NCI-H2196 treated with DMSO at 0.1 percent for 48 hours (cell line): ENCODE data around the gene EFCAB13.
"Not testable (repeated sequence)": the region's sequence is repeated elsewhere in the genome, so short reads cannot be mapped to it uniquely, and the experiment has no call there.

Source experiments
- DNase-seq: peaks from one replicate; lab custom pipeline; 2025; ENCODE audit not compliant: unreplicated experiment; lab: John Stamatoyannopoulos, UW

EFCAB13 gene

DNA sequence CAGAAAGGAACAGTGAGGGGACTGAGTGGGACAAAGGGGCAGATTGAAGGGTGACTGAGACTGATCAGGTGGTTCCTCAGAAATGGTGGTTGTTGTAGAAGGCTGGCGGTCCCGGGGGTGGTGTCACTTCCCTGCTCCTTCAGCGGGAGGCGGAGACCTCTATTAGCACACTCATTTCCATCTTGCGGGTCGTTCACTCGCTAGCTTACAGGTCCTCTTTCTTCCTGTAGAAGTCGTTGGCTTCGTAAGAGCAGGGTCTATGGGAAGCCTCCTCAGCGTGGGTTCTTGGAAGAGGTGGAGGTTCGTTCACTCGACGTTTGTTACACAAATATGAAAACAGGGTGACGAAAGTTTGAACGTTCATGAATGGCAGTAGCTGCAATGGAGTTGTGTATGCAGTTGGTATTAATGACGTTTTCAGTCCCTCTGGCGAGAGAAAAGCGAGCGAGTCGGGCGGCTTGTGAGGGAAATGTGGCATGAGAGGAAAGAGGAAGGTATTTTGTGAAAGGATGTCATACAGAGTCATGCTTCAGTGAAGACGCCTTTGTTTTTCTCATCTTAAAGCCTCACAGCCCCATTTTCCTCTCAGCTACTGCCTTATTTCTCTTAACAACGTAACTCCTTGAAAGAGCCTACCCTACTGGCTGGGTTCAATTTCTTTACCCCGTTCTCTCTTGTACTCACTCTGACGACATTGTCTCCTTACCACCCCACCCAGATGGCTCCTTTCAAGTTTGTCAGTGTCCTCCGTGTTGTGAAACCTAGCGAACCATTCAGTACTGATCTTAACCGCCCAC, 667 bp downstream of the EFCAB13 start:
- peak; percentile 57 for DNase-seq

DNA sequence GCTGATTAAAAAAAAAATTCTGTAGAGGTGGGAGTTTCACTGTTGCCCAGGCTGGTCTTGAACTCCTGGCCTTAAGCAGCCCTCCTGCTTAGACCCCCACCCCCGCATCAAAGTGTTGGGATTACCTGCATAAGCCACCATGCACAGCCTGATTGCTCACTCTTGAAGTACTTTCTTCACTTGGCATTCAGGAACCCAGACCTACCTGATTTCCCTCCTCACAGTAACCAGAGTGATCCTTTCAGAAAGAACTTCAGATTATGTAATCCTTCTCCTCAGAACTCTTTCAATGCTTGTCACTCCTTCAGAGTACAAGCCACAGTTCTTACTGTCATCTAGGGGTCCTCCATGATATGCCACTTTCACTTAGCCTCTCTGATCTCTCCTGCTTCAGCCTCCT, 1.4 kb downstream of the EFCAB13 start:
- no peak for DNase-seq

DNA sequence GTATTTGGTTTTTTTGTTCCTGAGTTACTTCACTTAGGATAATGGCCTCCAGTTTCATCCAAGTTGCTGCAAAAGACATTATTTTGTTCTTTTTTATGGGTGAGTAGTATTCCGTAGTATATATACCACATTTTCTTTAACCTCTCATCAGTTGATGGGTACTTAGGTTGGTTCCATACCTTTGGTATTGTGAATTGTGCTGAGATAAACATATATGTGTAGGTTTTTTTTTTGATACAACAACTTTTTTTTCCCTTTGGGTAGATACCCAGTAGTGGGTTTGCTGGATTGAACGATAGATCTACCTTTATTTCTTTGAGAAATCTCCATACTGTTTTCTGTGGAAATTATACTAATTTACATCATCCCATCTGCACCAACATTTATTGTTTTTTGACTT, 6.8 kb downstream of the EFCAB13 start:
- no peak for DNase-seq

DNA sequence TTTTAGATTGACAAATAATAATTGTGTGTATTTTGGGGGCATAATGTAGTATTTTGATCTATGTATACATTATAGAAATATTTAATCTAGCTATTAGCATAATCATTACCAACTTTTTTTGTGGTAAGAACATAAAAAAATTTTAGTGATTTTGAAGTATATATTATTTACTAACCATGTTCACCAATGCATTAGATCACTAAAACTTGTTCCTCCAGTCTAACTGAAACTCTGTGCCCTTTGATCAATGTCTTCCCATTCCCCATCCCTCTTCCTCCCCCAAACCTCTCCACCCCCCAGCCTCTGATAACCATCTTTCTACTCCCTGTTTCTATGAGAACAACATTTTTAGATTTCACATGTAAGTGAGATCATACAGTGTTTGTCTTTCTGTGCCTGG, 8.5 kb downstream of the EFCAB13 start:
- no peak for DNase-seq

DNA sequence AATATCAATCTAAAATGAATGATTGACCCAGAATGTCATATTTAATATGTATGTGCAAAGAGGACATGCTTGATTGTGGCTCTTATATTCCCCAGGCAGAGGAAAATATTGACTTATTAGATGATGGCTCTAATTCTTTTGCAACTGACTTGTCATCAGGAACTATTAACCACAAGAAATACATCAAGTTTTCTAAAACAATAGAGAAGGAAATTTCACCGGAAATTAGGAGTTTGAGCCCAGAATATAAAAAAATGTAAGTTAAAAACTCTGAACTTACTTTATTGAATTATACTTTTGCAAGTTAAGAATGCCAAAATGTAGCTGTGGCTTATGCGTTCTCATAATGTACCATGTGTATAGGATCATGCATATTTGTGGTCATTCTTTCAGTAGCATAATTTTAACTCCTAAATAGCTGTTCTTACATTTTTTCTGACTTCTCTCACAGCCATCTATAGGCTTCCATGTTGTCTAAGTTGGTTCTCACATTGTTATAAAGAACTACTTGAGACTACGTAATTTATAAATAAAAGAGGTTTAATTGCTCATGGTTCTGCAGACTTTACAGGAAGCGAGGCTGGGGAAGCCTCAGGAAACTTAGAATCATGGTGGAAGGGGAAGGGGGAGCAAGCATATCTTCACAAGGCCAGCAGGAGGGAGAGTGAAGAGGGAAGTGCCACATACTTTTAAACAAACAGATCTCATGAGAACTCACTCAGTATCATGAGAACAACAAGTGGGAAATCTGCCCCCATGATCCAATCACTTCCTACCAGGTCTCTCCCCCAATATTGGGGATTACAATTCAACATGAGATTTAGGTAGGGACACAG, 11.6 kb downstream of the EFCAB13 start:
- DNase-seq: no peak

DNA sequence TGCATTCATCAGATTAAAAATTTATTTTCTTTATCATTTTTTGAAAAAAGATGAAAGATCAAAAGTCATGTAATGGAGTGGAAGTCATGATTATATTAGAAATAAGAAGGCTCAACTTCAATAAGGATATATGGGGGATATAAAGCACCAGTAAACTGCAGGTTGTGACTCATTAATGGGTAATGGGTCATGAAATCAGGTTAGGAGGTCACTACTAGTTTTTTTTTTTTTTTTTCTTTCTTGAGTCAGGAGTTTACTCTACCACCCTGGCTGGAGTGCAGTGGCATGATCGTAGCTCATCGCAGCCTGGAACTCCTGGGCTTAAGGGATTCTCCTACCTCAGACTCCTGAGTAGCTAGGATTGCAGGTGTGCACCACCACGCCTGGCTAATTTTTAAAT, 14.3 kb downstream of the EFCAB13 start:
- no peak for DNase-seq

DNA sequence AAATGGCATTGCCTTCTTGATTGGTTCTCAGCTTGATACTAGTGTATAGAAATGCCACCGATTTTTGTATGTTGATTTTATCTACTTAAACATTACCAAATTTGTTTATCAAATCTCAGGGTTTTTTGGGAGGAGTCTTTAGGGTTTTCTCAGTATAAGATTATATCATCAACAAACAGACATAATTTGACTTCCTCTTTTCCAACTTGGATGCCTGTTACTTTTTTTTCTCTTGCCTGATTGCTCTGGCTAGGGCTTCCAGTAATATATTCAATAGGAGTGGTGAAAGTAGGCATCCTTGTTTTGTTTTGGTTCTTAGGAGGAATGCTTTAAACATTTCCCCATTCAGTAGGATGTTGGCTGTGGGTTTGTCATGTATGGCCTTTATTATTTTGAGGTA, 29.1 kb downstream of the EFCAB13 start:
- no peak for DNase-seq

DNA sequence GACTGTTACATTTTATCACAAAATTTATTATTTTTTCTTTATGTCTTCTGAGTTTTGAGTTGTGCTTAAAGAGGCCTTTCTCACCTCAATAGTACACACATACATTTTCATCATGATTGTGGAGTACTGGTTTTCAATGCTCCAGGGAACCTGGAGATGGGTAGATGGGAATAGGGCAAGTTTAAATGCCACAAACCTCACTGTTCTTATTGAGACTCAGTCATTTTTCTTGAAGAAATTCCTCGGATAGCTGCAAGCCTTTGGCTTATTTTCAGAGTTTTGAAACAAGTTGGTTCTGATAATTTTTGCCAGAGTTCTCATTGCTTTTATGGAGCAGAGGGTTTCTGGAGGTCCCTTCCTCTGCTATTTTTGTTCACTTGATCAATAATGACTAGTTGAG, 34.9 kb downstream of the EFCAB13 start:
- DNase-seq: no peak

DNA sequence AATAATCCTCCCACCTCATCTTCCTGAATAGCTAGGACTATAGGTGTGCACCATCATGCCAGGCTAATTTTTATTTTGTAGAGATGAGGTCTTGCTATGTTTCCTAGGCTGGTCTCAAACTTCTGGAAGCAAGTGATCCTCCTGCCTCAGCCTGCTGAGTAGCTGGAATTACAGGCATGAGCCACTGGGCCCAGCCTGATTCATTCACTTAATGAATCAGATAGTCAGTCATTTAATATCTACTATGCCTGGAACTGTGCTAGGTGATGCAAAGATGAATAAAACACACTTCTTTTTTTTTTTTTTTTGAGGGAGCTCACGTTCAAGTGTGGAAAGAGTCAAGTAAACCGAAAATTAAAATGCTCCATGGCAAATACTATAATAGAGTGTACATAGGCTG, 39.4 kb downstream of the EFCAB13 start:
- DNase-seq: no peak

DNA sequence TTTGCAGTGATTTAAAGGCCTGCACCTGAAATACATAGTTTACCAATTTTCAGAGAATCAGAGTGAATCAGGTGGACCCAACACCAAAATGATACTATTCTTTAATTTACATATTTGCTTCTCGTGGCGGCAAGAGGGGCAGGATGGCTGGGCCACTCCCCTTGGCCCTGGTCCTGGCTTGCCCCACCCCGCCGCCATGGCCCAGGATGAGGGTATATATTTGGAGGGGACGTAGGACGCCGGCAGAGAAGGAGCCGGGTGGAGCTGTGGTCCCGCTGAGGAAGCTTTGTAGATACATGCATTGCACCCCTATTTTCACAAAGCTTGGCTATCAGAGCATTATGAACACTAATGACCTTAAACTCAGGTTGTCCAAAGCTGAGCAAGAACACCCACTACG, 43.5 kb downstream of the EFCAB13 start:
- no peak for DNase-seq

DNA sequence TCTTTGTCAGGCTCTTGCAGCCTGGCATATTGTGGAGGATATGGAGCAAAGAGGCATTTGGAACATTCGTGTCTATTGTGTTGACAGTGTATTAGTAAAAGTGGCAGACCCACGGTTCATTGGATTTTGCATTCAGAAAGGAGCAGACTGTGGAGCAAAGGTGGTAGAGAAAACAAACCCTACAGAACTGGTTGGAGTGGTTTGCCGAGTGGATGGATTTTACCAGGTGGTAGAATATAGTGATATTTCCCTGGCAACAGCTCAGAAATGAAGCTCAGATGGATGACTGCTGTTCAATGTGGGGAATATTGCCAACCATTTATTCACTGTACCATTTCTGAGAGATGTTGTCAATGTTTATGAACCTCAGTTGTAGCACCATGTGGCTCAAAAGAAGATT, 44.5 kb downstream of the EFCAB13 start:
- no peak for DNase-seq

DNA sequence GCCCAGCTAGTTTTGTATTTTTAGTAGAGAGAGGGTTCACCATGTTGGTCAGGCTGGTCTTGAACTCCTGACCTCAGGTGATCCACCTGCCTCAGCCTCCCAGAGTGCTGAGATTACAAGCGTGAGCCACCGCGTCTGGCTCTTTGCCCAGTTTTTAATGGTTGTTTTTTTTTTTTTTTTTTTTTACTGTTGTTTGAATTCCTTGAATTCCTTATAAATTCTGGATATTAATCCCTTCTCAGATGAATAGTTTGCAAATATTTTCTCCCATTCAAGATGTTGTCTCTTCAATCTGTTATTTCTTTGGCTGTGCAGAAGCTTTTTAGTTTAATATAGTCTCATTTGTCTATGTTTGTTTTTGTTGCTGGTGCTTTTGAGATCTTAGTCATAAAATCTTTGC, 47.1 kb downstream of the EFCAB13 start:
- not testable (repeated sequence) for DNase-seq

DNA sequence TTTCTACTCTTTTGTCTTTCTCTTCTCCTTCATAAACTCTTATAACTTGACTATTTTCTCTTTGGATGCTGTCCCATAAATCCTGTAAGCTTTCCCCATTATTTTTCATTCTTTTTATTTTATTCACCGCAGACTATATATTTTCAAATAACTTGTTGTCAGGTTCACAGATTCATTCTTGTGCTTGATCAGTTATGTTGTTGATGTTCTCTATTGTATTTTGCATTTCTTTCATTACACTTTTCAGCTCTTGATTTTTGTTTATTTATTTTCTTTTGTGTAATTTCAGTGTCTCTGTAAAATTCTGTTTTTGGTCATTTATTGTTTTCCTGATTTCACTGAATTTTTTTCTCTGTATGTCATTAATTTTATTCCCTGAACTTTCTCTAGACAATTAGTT, 49.2 kb downstream of the EFCAB13 start:
- no peak for DNase-seq

DNA sequence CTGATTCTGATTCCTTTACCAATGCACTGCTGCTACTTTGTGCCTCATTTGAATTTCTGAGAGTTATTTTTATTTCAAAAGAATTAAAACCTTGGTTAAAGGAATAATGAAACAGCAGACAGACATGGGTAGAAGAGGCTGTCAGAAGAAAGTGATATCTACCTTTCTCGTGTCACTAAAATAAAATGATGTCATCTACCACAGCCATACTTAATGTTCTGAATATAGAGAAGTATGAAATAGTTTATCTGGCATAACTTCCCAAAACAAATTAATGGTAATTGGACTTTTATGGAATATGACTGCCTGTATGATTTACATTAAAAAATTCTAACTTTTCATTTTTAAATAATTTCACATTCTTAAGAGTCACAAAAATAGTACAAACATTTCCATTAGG, 52.5 kb downstream of the EFCAB13 start:
- no peak for DNase-seq

DNA sequence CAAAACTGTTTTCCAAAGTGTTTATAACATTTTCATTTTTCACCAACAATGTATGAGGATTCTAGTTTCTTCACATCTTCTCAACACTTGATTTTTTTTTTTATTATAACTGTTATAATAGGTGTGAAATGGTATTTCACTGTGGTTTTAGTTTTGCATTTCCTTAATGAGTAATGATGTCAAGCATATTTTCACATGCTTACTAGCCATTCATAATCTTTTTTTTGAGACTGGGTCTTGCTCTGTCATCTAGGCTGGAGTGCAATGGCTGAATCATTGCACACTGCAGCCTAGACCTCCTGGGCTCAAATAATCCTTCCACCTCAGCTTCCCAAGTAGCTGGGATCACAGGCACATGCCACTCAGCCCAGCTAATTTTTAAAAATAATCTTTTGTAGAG, 65.1 kb downstream of the EFCAB13 start:
- no peak for DNase-seq

DNA sequence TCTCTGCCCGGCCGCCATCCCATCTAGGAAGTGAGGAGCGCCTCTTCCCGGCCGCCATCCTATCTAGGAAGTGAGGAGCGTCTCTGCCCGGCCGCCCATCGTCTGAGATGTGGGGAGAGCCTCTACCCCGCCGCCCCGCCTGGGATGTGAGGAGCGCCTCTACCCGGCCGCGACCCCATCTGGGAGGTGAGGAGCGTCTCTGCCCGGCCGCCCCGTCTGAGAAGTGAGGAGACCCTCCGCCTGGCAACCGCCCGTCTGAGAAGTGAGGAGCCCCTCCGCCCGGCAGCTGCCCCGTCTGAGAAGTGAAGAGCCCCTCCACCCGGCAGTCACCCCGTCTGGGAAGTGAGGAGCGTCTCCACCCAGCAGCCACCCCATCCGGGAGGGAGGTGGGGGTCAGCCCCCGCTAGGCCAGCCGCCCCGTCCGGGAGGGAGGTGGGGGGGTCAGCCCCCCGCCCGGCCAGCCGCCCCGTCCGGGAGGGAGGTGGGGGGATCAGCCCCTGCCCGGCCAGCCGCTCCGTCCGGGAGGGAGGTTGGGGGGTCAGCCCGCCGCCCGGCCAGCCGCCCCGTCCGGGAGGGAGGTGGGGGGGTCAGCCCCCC, 73.9 kb downstream of the EFCAB13 start:
- DNase-seq: not testable (repeated sequence)

DNA sequence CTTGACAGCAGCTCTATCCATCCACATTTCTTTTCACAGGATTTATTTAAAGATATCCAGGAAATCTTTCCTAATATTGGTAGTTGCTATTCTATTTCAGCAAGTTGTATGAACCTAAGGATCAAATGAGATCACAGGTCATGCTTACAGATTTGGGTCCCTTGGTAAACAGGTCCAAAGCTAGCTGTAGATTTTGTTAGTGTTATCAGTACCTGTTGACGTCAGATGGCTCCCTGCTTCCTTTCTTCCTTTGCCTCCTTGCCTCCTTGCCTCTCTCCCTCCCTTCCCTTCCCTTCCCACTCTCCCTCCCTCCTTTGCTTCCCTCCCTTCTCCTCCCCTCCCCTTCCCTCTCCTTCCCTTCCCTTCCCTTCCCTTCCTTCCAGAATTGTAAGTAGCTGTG, 76.6 kb downstream of the EFCAB13 start:
- DNase-seq: no peak

DNA sequence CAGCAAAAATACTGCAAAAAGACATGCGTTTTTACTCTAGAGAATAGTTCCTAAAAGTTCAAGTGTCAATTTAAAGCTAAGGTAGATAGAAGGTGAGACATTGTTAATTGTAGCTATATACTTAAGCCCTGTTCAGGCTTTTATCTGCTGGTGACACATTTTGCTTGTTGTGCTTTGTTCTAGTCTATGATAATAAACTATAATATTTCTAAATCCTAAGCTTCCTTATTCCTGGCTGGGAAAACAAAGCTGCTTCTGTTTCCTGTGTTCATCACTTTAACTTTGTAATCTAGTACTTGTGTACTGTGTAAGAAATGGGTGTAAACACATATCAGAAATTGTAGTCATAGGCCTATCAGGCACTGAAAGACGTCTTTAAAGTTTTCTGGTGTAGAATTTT, 77.3 kb downstream of the EFCAB13 start:
- DNase-seq: no peak

DNA sequence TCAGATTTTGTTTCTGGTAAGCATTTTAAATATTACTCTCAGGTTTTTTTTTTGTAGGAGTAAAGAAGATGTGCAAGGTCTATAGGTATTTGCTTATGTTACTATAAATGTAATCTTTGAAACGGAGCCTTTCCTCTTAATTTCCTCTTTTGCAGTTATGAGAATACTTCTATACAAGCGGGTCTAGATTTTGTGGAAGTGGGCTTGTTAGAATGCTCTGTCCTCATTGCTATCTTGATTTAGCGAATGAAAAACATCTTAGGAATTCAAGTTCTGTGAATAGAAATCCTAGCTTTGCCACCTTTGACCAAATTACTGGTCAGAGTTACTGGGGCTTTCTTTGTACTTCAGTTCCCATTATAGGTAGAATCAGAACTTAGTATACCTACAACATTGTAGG, 80.3 kb downstream of the EFCAB13 start:
- no peak for DNase-seq

DNA sequence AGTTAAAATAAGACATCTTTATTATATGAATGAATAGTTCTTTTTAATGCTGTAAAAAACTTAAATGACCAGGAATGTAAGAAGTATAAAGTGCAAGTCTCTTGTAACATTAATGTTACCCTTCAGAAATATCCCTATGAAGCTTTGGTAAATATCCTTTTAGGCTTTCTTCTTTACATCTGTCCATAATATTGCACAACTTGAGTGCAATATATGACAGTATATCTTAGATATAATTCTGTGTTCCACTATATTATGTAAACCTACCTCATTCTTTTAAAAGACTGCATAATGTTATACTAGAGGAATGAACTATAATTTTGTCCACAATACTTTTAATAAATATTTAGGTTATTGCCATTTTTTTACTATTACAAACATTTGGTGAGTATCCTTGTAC, 81.1 kb downstream of the EFCAB13 start:
- DNase-seq: no peak

DNA sequence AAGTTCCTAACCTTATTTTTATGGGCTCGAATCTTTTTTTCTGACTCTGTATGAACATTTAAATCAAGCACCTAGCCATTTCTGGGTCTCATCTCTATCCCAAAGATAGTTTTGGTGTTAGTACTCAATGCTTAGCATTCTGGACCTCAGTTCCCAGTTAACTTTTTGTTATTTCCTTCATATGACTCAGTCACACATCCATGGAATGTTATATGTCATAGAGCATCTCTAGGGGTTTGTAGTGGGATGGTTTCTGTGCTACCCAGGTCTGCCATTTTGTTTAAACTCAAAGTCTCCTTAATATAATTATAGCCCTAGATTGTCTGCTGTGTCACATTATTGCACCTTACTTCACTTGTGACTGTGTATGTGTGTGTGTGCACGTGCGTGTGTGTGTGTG, 90.1 kb downstream of the EFCAB13 start:
- DNase-seq: no peak

DNA sequence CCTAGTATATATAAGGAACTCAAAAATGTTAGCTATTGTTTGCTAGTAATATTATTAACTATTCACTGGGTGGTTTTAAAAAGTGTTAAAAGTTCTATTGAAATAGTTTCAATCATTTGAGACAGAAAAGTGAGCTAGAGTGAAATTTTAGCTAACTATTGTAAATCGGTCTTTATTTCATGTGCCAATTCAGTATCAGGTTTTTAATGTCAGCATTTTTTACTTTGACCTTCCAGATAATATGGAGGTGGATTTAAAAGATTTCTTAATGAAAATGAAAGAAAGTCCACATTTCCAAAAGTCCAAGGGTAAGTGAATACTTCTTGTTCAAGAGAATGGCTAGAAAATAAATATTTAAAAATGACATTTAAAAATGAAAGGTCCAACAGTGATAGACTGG, 90.9 kb downstream of the EFCAB13 start:
- no peak for DNase-seq
